Mesenteric fat pad (tissue), 1 donor: Measurements from ENCODE around the gene SPTBN1. TPM values are rescaled to one million over a fixed set of nuclear protein-coding genes. Genes with fewer than 3 reads are reported as not detected.

Experiments used
- DNase-seq: peaks from one replicate; pipeline ENCODE4 v3.0.0-alpha.2; 2020; ENCODE audit warnings: low spot score
- total RNA-seq: library from RNA; stranded (reverse); fragmentation: NEBNext Ultra II Directional; extraction: Animal tissue kit (Norgen Biotek cat#: 25700); gene quantifications from one replicate; pipeline ENCODE4 v1.2.1, GENCODE V29; 2021
- donor health status: DM: yes; HTN: yes; CAD: no.

The SPTBN1 gene
- total RNA-seq, 1 donor from 2014 or later: 776 TPM

DNA sequence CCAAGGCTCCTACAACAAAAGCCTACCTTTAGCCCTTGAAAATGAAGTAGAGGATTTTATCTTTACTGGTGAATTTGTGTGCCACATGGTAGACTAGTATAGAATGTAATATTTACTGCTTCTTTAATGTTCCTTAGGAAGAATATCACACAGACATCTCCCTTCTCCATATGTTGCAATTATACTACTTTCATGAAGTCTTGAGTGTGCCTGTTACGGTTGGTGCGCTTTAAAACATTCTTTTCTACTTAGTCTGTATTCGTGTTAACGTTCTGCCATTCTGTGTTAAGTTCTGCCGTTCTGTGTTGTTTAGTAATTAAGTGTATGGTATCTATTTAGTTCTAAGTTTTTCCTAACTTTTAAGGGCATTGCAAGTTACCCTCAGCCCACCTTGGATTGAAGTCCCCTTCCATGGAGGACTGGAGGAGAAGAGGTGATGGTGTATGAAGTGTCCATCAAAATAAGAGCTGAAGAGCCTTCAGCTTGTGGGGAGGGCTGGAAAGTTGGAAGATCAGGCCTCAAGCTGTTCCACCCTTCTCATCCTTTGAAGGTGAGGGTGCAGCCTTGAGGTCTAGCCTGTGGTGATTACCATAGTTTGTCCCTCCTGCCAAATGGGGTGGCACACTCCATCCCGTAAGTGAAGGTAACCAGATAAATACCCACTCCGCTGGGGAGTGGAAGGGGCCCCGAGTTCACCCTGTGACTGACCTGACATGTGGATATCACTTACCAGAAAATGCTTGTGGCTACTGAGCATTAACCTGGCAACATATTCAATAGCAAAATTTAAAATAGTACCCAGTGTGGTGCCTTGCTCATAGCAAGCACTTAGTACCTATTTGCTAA is 131.3 kb downstream of the SPTBN1 start:
- DNase-seq: no peak

DNA sequence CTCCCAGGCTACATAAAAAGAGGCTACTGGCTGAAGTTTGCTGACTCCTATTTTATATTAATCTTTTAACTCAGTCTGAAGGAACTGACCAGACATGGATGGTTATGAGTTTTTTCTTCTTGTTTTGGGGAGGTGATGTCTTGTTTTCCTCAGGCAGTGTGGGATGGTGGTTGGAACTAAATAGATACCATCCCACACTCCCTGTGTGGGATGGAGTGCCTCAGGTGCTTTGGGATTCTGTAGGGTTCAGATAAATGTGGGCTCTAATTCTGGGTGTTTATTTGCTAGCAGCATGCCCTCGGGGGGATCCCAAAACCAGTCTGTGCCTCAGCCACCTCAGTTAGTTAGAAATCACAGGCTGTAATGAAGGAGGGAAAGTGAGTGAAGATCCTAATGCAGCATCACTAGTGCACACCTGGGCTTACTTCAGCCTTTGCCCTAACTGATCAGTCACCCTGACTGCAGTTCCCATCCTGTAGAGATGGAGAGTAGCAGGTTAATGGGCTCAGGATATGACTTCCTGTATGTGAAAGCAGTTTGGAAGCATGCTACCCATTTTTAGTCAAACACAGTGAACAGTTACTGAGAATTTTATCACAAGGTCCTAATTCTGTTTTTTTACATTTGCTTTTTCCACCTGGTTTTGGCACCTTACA is 132.2 kb downstream of the SPTBN1 start:
- DNase-seq: no peak

DNA sequence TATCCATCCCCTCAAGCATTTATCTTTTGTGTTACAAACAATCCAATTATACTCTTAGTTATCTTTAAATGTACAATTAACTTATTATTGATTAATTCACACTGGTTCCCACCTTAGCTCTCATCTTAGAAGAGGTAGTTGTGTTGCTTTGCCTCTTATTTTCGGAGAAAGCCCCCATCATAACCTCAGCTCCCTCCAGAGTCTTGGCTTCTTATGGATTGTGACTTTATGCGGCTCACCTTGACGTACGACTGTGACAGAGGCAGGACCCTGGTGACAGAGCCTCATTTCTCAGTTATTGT is 132.9 kb downstream of the SPTBN1 start:
- DNase-seq: no peak

DNA sequence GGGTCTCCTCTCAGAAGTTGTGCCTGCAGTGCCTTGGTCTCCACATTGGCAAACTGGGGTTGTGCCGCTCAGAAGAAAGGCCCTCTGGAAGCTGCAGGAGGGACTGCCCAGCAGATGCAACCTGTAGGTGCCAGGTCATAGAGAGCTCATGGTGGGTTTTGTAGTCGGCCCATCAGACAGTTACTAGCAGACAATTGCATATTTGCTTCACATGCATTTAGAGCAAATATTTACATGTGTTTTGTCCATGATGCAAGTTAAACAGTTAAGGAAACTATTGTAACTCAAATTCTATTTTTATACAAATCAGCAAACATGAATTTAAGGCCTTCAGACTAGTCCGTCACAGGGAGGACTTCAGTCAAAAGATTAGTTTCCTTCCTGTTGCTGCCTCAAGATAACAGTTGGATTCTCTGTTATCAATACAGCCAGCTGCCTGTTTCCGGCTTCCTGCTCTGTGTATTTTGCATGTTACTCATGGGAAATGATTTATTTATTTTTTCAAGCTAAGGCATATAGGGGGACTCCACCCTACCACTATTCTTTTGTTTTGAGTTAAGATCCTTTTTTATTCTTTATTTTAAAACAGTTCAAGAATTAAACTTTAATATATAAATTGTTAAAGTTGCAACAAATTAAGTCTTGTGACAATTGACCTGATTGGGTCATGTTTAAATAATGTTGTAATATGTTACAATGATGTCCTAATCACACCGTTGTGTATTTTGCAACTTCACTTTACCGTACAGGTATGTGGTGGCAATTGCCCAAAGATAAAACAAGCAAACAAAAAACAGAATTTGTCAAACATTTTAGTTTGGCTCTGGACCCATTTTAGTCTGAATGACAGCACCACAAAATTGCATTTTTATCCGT is 133.5 kb downstream of the SPTBN1 start:
- no peak for DNase-seq

DNA sequence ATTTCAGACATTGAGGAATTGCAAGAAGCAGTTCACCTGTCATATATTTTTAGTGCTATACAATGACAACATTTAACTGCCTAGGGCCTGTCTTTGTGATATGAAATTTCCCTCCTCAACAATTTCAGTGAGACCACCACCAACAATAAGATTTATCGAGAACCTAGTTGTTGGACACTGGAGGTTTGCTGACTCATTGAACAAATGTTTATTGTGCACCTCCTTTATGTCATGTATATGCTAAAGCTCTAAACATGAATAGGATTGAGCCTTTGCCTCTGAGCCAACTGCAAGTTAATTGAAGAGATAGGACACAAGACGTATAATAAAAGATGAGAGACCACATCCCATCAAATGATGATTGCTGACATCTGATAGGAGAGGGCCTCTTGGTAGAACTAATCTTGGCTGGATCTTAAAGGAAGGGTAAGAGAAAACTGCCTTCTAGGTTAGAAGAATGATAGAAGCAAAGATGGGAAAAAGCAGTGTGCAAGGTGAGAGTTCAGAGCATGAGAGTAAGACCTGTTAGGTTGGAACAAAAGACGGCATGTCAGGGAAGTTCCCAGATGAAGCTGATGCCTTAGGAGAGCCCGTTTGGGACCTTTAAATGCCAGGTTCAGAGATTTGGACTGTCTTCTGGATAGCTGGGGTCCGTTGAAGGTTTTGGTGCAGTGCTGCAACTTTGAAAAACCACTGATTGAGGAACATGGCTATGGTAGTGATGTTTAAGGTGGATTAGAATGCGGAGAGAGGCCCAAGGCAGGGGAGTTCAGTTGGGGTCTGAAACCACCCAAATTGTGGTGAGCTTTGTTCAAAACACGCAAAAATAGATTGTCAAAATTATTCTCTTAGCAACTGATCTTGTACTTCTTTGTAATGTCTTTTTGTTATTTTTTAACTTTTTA is 134.3 kb downstream of the SPTBN1 start:
- no peak for DNase-seq

DNA sequence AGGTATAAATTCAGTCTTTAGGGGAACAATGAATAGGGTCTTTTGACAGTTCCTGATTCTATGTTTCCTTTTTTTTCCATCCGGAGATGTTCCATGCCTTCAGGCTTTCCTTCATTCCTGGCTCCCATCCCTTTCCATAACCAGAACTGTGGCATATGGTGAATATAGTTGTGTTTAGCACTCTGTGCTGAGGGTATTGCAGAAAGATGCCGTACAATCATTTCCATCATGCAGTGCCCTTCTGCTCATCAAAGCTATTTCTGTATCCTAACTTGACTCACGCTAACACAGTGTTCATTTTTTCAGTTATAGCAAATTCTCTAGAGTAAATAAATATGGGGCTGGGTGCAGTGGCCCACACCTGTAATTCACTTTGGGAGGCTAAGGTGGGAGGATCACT is 135.4 kb downstream of the SPTBN1 start:
- DNase-seq: no peak

DNA sequence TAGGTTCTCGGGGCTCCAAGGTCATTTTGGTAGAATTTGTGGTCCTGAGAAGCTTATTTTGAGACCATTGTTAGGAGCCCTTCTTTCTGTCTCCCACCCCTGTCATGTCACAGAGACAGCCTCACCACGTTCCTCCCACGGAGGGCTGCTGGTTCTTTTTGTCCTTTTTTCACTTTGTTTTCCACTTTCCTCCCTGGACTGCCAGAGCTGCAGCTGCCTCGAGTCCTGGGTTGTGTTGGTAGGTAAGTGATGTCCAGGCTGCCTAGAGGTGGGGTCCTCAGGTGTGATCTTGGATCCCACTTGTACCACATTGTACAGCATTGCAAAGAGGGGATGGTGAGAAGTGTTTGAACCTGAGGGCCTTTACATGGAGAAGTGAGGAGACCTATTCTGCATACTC is 137.1 kb downstream of the SPTBN1 start:
- no peak for DNase-seq

DNA sequence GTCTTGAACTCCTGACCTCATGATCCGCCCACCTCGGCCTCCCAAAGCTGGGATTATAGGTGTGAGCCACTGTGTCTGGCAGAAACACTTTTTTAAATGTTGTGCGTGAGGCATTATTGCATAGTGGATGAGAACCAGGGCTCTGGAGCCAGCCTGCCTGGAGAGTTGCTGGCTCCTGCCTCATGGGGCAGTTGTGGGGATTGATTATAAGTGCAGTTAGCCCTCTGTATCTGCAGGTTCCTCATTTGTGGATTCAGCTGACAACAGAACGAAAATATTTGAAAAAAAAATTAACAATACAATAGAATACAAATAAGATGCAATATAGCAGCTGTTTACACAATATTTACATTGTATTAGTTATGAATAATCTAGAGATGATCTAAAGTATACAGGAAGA is 137.9 kb downstream of the SPTBN1 start:
- DNase-seq: no peak

DNA sequence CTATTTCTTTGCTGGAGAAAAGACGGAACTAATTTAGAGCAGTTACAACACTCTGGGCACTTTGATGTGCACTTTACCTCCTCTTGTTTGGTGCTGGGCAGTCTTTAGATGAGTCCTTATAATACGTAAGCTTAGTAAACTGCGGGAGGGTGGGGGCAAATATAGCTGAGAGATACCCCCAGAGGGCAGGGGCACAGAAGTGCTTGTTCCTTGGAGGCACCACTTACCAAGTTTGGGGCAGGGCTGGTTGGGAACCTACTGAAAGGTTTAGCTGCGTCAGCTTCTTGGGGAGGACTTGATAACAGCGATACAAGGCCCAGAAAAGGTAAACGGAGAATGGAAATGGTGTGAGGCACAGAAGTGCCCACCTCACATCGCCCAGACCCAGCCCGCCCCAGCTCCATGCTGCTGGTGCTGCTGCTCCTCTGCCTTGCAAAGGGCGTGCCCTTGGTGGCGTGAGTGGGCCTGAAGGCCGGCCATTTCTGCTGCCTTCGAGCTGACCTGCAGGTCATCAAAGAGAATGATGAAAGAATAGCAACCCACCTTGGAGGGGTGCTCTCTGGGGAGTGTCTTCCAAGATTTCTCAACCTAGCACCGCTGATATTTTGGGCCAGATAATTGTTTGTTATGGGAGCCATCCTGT is 139.2 kb downstream of the SPTBN1 start:
- DNase-seq: no peak

DNA sequence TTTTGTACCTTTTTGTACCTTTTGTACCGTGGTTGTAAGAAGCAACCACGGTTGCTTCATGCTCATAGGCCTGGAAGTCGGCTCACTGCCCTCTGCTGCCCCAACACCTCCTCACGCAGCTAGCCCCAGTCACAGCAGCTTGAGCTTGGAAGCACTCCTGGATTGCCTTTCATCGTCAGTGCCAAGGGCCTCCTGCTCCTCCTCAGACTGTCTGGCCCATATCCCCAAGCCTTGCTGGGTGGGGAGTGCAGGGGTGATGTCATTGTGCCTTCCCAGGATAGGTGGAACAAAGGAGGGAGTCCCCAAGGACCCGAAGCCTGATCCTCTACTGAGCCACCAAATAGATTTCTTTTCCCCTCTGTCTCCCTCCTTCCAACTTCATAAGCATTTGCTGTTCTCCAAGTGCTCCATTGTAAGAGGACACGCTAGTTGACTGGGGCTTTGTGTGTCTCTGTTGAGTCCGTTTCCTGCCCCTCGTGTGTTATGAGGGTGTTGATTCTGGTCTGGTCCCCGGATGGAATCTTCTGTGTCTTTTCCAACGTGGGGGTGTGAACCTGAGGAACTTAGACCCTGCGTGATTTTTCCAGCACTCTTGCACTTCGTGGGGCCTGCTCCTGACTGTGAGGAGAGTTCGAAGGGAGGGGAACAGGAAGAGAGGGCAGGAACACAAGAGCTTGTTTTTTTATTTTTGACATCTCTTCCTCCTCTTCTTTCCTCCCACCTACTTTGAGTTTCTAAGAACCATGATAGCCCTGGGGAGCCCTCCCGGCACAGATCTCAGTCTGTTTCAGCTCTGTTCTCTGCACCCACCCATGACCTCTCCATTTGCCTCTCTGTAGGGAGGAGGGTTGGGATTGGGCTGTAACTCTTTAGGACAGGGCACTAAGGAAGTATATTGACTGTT is 140.1 kb downstream of the SPTBN1 start:
- no peak for DNase-seq

DNA sequence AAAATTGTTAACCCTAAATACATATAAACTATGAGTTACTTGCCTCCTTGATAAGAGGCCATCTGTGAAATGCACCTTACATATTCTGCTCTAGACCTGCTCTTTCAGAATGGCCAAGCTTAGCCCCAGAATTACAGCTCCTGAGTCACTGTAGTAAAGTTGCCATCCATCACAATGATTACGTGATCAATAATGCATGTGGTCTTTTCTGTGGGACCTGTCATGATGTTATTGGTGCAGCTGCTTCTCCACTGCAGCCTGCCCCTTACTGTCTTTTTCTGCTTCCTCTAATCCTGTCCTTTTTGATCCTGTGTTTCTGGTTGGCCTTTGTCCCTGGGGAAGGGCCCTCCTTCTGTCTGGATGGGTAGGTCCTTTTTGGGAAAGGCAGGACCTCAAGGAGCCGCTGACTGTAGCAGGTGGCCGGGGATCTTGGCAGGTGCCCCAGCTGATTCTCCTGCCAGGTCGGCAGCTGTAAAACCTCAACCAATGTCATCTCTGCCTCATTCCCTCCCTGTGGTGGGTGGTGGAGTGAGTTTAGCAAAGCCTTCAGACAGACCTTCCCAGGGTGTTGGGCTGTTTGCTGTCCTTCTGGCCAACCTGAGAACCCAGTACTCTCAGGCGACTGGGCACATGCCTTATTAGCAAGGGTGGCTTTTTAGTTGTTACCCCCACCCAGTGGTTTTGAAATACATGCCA is 141.2 kb downstream of the SPTBN1 start:
- no peak for DNase-seq

DNA sequence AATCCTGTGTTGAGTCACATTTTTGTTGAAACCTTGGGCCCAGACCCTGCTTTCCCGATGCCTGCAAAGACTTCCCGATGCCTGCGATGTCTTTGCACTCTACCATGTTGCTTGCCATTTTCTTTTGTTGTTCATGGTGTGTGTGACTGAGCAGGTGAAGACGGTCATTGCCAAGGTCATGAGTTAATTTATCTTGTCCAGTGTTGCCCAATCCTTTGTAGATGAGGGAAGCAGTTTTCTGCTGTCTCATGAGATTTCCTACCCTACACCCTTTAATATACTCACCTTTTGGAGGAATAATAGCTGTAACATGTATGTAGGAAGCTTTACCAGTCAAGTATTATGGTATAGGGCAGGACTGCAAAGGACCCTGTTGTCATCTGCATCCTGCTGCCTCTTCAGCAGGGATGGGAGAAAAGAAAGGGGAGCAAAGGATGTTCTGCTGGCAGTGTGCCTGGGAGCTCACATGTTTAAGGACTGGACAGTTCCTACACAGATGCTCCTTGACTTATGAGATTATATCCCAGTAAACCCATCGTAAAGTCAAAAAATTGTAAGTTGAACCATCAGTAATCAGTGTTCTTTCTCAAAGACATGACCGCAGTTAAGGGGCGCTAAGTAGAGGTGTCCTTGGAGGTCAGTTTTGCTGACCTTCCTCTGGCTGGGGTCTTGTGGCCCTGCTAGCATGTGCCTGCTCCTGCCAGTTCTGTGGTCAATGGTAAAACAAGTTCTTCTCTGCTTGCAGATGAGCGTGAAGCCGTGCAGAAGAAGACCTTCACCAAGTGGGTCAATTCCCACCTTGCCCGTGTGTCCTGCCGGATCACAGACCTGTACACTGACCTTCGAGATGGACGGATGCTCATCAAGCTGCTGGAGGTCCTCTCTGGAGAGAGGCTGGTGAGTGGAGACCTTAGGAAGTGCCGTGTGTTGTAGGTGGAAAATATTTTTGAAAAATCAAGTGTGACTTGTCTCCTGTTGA is 142.5 kb downstream of the SPTBN1 start:
- no peak for DNase-seq

DNA sequence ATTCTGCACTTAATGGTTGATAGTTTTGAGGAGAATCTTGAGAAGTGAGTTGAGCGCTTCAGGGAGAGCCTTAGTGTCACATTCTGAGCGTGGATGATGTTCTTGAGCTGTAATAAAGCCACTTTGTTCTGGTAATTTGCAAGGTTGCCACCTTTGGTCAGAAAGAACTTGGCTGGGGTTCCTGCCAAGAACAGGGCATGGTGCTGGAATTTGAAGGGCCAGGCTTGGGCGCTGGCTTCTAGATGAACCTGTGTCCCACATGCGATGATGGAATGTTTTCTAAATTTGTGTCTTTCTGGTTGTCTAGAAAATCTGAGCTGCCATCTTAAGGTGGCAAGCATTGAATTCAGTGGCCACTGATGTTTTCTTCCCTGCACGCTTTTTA is 143.2 kb downstream of the SPTBN1 start:
- no peak for DNase-seq

DNA sequence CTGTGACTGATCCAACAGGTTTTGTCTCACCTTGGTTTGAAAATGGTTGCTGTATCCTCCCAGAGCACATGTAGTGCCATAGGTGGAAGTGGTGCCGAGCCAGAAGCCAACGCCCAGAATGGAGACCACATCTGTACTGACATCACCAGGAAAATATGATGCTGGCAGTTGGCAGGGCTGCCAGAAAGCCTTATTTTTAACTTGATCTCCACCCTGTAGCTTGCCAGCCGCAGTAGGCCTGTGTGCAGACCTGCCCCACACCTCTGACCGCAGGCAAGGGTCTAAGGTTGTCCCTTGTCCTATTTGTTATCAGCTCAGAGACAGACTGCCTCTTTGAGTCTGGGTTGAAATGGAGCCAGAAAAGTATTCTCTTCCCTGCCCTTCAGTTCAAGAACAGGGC is 143.8 kb downstream of the SPTBN1 start:
- DNase-seq: no peak

DNA sequence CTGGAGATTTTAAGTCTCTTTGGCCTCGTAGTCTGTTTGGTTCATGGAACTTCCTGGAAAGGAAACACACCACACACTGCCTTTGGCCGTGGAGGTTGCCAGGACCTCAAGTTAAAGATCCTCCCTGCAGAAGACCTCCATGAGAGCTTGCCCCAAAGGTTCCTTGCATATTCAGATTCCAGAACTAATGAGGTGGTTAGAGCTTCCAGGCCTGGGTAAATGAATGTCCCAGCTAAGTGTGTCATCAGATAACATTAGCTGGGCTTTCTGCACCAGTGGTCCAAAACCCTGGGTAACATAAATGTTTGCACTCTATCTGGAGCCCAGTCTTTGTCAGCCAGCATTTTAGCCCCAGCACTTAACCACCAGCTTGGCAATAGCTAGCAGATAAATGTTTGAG is 145.2 kb downstream of the SPTBN1 start:
- DNase-seq: no peak

DNA sequence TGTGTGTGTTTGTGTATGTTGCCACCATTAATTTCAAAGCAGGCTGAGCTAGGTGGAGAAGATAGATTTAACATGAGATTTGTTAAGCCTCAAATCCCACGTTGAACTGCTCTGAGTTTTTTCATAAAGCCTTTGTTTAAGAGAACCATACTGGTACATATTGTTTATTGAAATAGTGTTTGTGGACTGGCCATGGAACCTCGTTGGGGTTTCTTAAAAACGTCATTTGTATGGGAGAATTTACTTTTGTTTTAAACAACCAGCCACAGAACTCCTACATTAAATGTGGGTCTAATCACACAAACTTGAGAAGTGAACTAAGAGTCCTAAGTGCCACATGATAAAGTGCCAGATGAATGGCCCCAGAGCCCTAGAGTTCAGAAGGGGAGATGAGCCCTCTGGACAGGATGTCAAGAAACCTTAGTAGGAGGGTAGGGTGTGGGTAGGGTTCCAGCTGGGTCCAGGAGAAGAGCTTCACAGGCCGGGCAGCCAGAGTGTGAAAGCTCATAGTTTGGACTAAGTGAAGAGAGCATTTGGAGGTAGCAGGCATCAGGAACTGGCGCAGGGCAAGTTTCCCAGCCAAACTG is 146.7 kb downstream of the SPTBN1 start:
- no peak for DNase-seq

DNA sequence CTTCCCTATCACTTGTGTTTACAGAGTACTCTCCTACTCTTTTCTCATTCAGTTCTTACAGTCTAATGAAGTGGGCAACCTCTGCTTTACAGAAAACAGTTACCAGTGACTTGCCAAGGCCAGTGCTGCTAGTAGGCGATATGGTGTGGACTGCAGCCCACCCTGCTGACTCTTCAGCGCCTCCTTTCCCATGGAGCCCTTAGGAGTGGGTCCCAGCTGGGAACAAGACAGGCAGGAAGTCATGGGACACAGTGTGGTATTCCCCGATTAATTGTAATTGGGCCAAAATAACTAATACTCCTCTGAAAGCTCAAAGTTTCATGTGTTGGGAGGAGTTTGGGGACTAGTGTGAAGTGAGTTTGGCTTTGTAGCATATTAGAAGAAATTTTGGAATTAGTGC is 147.2 kb downstream of the SPTBN1 start:
- DNase-seq: no peak
